ENCODE data around the gene PABPN1L.

DNA sequence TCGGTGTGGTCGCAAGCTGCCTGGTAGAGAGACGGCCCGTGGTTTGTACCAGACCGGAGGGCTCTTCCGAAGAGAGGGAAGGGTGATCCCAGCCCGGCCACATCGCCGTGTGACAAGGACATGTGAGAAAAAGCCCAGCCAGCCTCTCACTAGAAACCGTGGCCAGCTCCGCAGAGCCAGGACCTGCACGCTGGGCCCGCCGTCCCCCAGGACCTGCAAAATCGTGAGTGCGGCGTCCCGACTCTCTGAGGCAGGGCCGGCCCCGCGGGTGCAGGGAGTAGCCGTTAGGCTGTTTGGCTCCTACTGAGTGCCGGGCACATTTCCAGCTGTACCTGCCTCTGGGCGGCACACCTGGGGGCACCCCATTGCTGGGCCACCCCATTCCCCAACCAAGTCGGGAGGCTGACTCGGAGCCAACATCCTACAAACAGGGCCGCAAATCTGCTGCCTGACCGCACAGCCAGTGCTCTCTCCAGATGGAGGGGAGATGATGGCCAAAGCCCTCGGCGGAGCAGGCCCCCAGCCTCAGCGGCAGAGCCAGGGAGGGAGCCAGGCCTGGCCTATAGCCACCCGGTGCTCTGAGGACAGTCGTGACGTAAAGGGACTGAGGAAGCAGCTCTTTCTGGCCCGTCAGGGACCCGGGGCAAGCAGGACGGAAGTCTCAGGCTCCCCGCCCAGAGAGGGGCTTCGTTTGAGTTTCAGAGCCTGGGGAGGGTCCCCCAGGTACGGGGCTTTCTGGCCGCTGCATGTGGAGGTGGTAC lies 33.6 kb upstream of the PABPN1L start:
- TF ChIP-seq, protein P1, sequence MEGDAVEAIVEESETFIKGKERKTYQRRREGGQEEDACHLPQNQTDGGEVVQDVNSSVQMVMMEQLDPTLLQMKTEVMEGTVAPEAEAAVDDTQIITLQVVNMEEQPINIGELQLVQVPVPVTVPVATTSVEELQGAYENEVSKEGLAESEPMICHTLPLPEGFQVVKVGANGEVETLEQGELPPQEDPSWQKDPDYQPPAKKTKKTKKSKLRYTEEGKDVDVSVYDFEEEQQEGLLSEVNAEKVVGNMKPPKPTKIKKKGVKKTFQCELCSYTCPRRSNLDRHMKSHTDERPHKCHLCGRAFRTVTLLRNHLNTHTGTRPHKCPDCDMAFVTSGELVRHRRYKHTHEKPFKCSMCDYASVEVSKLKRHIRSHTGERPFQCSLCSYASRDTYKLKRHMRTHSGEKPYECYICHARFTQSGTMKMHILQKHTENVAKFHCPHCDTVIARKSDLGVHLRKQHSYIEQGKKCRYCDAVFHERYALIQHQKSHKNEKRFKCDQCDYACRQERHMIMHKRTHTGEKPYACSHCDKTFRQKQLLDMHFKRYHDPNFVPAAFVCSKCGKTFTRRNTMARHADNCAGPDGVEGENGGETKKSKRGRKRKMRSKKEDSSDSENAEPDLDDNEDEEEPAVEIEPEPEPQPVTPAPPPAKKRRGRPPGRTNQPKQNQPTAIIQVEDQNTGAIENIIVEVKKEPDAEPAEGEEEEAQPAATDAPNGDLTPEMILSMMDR (IDR thresholded peaks at IDR 0.05) = no peak
- no peak for TF ChIP-seq ZFX (IDR thresholded peaks at IDR 0.05; ENCODE audit: borderline replicate concordance)
